NB4 (cell line): ENCODE data around the gene ITGAE.

Experiments
- DNase-seq: peaks from one replicate; pipeline ENCODE4 v3.0.0; 2010; ENCODE audit warnings: low read depth
- H3K4me3 ChIP-seq: one replicate; pipeline ENCODE4 v1.5.1; 2011; ENCODE audit warnings: mild to moderate bottlenecking, low read depth, low read length, moderate library complexity
- MYC ChIP-seq: IDR thresholded peaks from 2 replicates; pipeline ENCODE4 v1.6.1; 2011; ENCODE audit warnings: low read depth, low read length
- POLR2A ChIP-seq: IDR thresholded peaks from 2 replicates; pipeline ENCODE4 v1.6.1; 2011; ENCODE audit warnings: mild to moderate bottlenecking; ENCODE audit not compliant: insufficient read length; ENCODE audit errors: extremely low read depth
- TF ChIP-seq, protein P1 (sequence below): IDR thresholded peaks from 2 replicates; pipeline ENCODE4 v1.6.1; 2011; ENCODE audit warnings: low read depth, low read length
- TF ChIP-seq, protein P2 (sequence below): IDR thresholded peaks from one replicate; pipeline ENCODE4 v1.5.1; 2012; ENCODE audit warnings: low read depth, low read length

The ITGAE gene

DNA sequence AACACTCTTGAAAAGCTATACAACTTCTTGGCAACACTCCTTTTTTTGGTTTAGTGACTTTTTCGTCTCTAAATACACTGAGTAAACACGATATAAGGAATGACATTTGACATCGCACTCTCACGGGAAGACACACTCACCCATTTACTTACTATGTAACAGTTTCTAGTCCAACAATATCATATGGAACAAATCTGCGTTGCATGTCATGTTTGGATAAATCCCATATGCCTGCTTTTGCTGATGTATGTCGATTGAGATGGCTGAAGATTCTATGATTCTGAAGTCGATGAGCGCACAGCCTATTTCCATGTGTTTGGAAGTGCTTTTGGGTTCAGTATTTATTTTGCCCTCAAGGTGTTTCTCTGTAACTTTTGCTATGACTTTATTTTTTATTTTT, 18.2 kb downstream of the ITGAE start:
- no peak for DNase-seq
- TF ChIP-seq, protein P1, sequence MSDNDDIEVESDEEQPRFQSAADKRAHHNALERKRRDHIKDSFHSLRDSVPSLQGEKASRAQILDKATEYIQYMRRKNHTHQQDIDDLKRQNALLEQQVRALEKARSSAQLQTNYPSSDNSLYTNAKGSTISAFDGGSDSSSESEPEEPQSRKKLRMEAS: no peak
- TF ChIP-seq, protein P2, sequence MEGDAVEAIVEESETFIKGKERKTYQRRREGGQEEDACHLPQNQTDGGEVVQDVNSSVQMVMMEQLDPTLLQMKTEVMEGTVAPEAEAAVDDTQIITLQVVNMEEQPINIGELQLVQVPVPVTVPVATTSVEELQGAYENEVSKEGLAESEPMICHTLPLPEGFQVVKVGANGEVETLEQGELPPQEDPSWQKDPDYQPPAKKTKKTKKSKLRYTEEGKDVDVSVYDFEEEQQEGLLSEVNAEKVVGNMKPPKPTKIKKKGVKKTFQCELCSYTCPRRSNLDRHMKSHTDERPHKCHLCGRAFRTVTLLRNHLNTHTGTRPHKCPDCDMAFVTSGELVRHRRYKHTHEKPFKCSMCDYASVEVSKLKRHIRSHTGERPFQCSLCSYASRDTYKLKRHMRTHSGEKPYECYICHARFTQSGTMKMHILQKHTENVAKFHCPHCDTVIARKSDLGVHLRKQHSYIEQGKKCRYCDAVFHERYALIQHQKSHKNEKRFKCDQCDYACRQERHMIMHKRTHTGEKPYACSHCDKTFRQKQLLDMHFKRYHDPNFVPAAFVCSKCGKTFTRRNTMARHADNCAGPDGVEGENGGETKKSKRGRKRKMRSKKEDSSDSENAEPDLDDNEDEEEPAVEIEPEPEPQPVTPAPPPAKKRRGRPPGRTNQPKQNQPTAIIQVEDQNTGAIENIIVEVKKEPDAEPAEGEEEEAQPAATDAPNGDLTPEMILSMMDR: no peak
- no peak for TF ChIP-seq POLR2A
- no peak for TF ChIP-seq MYC
- no peak overlapping the region for H3K4me3 ChIP-seq

DNA sequence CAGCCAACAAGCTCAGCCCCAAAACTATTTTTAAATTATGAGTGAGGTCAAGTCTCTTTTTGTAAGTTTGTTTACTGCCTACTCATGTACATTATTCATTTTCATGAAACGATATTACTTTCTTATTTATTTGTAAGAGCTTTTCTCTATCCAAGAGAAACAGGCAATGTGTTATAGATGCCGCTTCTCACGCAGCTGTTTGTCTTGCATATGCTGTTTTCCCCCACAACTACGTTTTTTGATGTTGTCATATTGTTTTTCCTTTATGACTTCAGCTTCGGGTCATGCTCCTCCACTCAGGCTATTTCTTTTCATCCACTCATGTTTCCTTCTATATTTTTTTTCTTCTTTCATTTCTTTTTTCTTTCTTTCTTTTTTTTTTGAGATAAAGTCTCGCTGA, 20.0 kb downstream of the ITGAE start:
- TF ChIP-seq, protein P2: no peak
- no peak for TF ChIP-seq POLR2A
- TF ChIP-seq, protein P1: no peak
- no peak for TF ChIP-seq MYC

DNA sequence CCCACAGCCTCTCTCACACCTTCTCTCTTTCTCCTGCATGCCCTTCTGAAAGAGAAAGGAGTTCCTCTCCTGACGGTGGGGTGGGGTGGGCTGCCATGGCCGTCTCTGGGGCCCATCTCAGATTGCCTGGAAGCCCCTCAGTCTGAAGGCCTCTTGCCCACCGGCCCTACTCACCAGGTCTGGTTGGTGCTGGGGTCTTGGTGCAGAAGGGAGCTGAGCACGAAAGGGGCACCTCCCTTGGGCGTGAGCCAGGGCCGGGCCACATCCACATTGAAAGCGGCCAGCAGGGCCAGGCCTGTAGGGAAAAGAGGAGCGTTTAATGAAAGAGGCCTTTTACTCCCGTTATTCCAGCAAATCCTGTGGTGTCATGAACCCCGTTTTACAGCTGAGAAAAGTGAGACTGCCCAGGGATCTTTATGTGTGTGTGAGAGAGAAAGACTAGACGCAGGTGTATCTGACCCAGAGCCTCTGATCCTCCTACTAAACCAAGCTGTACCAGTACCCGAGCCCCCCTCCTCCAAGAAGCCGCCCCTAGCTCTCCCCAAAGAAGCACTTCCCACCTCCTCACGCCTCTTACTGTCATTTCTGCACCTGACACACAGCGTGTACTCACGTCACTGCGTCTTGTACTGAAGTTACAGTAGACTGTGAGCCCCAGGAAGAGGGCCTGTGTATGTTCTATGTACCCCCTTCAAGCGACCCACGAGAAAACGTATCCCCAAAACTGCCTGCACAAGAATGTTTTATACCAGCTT, 23.4 kb downstream of the ITGAE start:
- TF ChIP-seq, protein P1: no peak
- TF ChIP-seq, protein P2: no peak
- TF ChIP-seq POLR2A: no peak
- TF ChIP-seq MYC: no peak
- H3K4me3 ChIP-seq: no peak overlapping the region
- no peak for DNase-seq

More for the DNA sequence above, 20.0 kb downstream of the ITGAE start:
- no peak for DNase-seq
- no peak overlapping the region for H3K4me3 ChIP-seq

DNA sequence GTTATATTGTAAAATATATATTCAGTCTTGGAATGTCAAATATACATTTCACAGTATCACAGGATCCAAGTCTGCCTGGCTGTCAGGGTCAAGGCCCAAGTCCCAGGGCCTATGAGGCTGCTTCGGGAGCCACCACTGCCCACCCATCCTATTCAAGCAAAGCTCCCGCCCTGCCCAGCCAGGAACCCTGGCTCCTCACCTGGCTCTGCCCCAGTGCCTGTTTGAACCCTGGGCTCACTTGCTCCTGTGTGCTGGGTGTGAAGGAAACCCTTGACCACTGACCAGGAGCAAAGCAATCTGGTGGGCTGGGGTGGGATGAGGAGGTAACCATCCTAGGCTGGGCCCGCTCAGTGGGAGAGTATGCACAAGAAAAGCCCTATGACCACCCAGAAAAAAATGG, 27.0 kb downstream of the ITGAE start:
- TF ChIP-seq, protein P2: no peak
- TF ChIP-seq MYC (no peak), POLR2A (no peak)
- TF ChIP-seq, protein P1: no peak
- DNase-seq: no peak
- H3K4me3 ChIP-seq: no peak overlapping the region

DNA sequence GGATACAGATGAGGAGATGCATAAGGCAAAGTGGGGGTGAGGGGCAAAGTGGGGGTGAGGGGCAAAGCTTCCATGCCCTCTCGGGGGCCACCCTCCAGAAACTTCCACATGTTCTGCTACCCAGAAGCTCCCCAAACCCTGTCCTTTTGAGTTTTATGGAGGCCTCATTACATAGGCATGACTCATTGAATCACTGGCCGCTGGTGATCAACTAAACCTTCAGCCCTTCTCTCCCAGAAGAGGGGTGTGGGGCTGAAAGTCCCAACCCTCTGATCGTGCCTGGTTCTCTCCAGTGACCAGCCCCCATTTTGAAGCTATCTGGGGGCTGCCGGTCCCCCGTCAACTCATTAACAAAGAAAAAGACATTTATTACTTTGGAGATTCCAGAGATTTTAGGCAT, 27.5 kb downstream of the ITGAE start:
- no peak for DNase-seq
- no peak overlapping the region for H3K4me3 ChIP-seq
- TF ChIP-seq, protein P1: no peak
- no peak for TF ChIP-seq MYC
- TF ChIP-seq, protein P2: no peak
- TF ChIP-seq POLR2A: no peak
